A673 (cell line): ENCODE measurements around the gene BBX.

Experiments
- CTCF ChIP-seq: fragments of 300-800, 200-600 bp; sonication (generic); conservative IDR thresholded peaks from 2 replicates; pipeline ENCODE4 v1.5.1; 2017; ENCODE audit warnings: low read depth, mild to moderate bottlenecking, antibody characterized with exemption, low read length, moderate library complexity, mixed read lengths
- EZH2 ChIP-seq: fragments of 200-600 bp; sonication (generic); IDR thresholded peaks from 2 replicates; pipeline ENCODE4 v1.6.1; 2017; ENCODE audit warnings: borderline replicate concordance, low read depth, mild to moderate bottlenecking, mixed read lengths, antibody characterized with exemption, low read length; ENCODE audit not compliant: poor library complexity, severe bottlenecking

- TF ChIP-seq CTCF (peak; percentile 63), EZH2 (no peak)
Measured at GRCh38 chr3:107574650-107575049, 51.9 kb downstream of the BBX start.
